HG02759 (cell line): ENCODE results near the gene ZNF514.
A peak's percentile ranks its signal among the peaks of the same experiment; 100 is the strongest.
"Not testable (repeated sequence)": the region's sequence is repeated elsewhere in the genome, so short reads cannot be mapped to it uniquely, and the experiment has no call there.

Experiments
- ATAC-seq: cut with Tn5 transposase; IDR thresholded peaks from one replicate; pipeline ENCODE4 v1.9.1; 2021; ENCODE audit warnings: mild to moderate bottlenecking, moderate library complexity; ENCODE audit not compliant: unreplicated experiment

ZNF514 gene

DNA sequence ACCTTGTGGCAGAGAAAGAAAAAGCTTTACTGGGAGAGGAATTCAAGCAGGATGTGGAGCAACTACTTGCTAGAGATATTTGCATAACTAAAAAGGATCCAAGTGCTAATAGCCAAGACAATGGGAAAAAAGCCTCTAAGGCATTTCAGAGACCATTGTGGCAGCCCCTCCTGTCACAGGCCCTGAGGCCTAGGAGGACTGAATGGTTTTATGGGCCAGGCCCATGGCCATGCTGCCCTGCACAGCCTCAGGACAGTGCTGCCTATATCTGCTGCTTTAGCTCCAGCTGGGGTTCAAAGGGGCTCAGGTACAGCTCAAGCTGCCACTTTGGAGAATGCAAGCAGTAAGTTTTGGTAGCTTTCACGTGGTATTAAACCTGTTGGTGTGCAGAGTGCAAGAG lies 20.9 kb downstream of the ZNF514 start:
- no peak for ATAC-seq

DNA sequence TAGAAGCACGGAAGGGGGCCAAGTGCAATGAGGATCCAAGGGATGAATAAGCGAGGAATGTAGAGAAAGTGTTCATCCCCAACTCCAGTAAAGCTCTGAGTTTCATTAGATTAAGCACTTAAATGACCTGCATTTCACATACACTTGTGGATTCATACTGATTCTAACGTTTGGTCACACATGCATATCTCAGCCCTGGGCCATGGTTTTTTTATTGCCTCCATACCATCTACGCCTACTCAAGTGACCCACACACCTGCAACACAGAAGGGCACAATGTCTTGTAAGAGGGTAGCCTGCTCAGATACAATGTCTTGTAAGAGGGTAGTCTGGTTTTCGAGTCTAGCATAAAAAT lies 37.5 kb downstream of the ZNF514 start:
- ATAC-seq = peak; percentile 3

DNA sequence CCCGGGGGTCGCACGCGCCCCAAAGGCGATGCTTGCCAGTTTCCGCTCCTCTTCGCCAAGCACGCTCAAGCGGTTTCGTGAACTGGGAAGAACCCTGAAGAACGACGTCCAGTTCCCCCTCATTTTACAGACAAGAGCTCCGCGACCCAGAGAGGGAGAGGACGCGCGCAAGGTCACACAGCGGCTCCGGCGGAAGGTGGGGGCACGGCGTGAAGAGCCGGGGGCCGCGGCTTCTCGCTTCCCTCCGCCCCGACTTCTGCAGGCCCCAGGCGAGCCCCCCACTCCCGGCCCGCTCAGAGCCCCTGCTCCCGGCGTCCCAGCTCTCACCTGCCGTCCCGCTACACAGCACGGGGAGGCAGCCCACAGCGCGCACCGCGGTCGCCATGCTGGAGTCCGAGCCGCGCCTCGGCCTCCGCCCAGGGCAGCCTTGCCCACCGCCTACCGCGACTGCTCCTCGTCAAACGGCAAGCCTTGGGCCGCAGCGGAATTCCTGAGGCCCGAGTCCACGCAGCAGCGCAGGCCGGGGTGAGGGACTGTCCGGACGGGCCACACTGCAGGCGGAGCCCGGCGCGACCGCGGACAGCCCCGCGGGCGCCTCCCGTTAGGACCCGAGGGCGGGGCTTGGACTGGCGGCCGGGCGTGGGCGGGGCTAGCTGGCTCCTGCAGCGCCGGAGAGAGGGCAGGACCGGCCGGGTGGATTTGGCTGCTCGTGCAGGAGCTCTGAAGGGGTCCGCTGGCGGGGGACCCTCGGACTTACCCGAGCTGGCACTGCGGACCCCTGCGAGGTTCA lies 38.0 kb downstream of the ZNF514 start, which contains the start of gene MRPS5:
TSS of gene MRPS5 (minus strand) at position 402 of the 790 bp plus-strand sequence. CDS start at position 385, 17 bp downstream.
- ATAC-seq = peak; percentile 94

- no peak for ATAC-seq
Observed at GRCh38 chr2:95121093-95121406, 38.6 kb downstream of the ZNF514 start.

DNA sequence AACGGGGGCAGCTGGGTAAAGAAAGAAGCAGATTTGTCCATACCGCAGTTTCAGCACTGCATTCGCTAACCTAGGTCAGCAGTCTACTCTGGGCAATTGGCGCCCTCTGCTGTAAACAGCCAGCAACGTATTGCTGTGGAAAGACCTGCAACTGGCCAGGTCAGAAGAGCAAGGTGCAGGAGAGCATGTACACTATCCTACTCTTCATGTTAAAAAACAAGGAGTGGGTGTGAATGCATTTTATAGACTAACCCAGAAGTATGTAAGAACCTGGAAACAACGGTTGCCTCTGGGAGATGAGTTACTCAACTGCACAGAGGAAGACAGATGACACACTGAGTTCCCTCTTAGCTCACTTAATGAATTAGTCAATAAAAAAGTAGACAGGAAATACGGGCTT lies 44.2 kb downstream of the ZNF514 start:
- peak; percentile 99 for ATAC-seq

DNA sequence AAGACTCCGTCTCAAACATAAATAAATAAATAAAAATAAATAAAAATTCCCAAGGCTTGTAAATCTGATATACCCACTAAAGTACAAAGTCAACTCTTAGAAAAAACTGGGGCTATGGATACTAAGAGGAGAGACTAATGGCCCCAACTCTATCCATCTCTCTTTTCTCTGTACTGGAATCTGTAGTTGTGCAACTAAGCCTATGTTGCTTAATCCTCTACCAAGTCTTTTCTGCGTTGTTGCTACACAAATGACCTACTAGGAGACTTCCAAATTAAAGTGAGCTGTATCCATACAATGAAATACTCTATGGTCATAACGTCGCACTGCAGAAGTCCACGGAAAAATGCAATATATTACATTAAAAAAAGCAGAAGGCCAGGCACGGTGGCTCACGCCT lies 46.2 kb downstream of the ZNF514 start:
- ATAC-seq = no peak

DNA sequence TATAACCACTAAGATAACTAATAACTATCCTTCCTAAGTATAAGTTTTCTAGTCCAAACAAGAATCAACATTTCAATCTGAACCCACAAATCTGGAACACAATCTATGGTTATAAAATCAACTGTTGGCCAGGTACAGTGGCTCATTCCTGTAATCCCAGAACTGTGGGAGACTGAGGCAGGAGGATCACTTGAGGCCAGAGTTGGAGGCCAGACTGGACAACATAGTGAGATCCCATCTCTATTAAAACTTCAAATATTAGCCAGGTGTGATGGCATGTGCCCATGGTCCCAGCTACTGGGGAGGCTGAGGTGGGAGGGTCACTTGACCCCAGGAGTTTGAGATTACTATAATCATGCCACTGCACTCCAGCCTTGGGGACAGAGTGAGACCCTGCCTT lies 49.3 kb downstream of the ZNF514 start:
- no peak for ATAC-seq

- no peak for ATAC-seq
Observed at GRCh38 chr2:95109260-95109659, 50.4 kb downstream of the ZNF514 start.

DNA sequence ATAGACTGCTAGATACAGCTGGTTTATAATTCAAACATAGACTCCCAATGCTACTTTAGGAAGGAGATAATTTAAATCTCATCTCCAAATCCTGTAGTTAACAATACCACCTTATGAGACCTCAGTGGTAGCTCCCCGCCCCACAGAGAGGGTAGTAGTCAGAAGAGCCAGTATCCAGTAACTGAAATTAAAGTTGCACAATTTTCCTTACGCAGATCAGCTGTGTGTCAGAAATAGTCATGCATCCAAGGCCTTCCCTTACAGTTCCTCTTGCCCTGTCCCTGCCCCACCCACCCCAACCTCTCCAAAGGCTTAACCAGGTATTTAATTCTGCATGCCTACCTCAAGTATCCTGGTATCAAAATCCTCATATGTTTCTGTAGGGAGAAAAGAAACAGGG lies 53.6 kb downstream of the ZNF514 start:
- ATAC-seq = no peak

- no peak for ATAC-seq
Observed at GRCh38 chr2:95104606-95105005, 55.0 kb downstream of the ZNF514 start.

- no peak for ATAC-seq
Observed at GRCh38 chr2:95099910-95100309, 59.7 kb downstream of the ZNF514 start.

DNA sequence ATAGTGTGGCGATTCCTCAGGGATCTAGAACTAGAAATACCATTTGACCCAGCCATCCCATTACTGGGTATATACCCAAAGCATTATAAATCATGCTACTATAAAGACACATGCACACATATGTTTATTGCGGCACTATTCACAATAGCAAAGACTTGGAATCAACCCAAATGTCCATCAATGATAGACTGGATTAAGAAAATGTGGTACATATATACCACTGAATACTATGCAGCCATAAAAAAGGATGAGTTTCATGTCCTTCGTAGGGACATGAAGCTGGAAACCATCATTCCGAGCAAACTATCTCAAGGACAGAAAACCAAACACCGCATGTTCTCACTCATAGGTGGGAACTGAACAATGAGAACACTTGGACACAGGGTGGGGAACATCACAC lies 61.4 kb downstream of the ZNF514 start:
- ATAC-seq = not testable (repeated sequence)
